ENCODE data around the gene ANXA8L1.
"Not testable (repeated sequence)": the region's sequence is repeated elsewhere in the genome, so short reads cannot be mapped to it uniquely, and the experiment has no call there.

Gene ANXA8L1, protein sequence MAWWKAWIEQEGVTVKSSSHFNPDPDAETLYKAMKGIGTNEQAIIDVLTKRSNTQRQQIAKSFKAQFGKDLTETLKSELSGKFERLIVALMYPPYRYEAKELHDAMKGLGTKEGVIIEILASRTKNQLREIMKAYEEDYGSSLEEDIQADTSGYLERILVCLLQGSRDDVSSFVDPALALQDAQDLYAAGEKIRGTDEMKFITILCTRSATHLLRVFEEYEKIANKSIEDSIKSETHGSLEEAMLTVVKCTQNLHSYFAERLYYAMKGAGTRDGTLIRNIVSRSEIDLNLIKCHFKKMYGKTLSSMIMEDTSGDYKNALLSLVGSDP

DNA sequence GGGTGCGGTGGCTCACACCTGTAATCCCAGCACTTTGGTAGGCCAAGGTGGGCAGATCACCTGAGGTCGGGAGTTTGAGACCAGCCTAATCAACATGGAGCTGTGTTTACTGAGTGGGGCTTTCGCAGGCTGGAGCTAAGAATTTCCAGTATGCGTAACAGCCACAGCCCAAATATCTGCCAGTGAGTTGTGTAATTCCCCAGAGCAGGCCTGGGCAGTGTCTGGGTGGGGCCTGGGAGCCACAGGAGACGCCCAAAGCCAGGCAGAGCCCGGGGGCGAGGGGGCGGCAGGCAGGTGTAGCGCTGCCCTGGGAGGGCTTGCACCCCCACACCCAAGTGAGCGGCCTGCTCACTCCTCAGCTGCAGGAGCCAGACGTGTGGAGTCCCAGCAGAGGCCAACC lies at the start of gene ANXA8L1:
Gene ANXA8L1, plus strand, starts transcription at position 371 of the 400 bp plus-strand sequence. CDS start 76 bp downstream, outside the sequence.
- H3K27me3 ChIP-seq (ENCODE audit: low read depth); in situ Hi-C loops (cut with MboI; ENCODE audit: low sequenced_read_pairs); H3K9me3 ChIP-seq; H3K4me3 ChIP-seq; DNase-seq (ENCODE audit: low spot score in 2 of 2); H3K4me1 ChIP-seq; H3K36me3 ChIP-seq (replicated peaks): not testable (repeated sequence)

DNA sequence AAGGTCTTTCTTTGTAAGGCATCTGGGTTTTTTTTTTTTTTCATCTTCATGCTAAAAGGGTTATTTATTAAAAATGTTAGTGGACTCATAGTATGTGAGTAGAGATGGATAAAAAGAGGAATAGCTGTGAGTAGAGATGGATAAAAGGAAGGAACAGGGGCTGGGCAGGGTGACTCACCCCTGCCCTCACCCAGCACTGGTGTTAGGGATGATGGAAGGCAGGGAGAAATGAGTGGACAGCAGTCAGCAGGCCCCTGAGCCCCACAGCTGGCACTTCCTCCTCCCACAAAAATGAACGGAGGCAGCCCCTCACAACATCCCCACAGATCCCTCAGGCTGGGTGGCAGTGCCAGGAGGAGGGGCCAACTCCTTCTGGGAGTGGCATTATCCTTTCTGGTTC lies 49.5 kb upstream of the ANXA8L1 start:
- no peaks in the 10 kb centered on the region for H3K4me1 ChIP-seq
- no peaks in the 10 kb centered on the region for H3K9me3 ChIP-seq
- DNase-seq (ENCODE audit: low spot score in 2 of 2), result no peak
- H3K36me3 ChIP-seq (replicated peaks), result no peaks in the 10 kb centered on the region
- no peaks in the 10 kb centered on the region for H3K27me3 ChIP-seq (ENCODE audit: low read depth)
- in situ Hi-C loops (cut with MboI; ENCODE audit: low sequenced_read_pairs), result no loop called here
- no peak overlapping the region for H3K4me3 ChIP-seq

DNA sequence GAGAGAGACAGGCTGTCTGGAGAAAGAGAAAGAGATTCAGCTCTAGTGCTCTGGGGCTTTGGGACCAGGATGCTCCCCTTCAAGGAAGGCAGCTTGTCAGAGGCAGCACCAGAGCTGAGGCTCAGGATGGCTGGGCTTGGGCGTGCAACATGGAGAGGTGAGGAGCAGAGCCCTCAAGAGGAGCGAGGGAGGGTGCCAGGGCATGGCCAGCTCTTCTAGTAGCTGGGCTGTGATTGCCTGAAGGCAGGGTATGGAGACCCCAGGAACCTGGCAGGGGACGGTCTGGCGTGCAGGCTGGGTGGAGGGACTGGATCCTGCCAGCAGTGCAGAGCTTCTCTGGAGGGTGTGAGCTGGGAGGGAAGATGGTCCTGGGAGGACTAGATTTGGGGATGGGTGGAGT lies 48.6 kb upstream of the ANXA8L1 start:
- Histone ChIP-seq H3K9me3 (no peaks in the 10 kb centered on the region), H3K4me1 (no peaks in the 10 kb centered on the region), H3K27me3 (ENCODE audit: low read depth) (no peaks in the 10 kb centered on the region), H3K36me3 (replicated peaks) (no peaks in the 10 kb centered on the region), H3K4me3 (no peak overlapping the region)
- in situ Hi-C loops (cut with MboI; ENCODE audit: low sequenced_read_pairs), result no loop called here
- DNase-seq (ENCODE audit: low spot score in 2 of 2), result no peak

DNA sequence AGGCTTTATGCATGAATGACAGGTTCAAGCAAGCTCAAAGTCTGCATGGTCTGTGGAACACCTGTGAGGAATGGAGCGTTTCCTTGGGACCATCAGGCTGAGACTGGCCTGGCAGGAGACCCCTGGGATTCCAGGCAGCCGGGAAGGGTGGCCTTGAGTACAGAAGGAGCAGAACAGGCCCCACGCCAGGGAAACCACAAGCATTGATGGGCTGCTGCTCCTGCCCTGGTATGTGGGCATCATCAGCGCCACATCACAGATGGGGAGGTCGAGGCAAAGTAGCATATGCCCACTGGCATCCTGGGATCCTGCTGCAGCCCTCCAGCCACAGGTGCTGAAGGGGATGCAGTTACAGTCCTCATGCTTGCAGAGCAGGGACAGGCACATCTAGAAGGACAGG lies 47.9 kb upstream of the ANXA8L1 start:
- in situ Hi-C loops (cut with MboI; ENCODE audit: low sequenced_read_pairs), result no loop called here
- DNase-seq (ENCODE audit: low spot score in 2 of 2), result no peak
- no peaks in the 10 kb centered on the region for H3K36me3 ChIP-seq (replicated peaks)

DNA sequence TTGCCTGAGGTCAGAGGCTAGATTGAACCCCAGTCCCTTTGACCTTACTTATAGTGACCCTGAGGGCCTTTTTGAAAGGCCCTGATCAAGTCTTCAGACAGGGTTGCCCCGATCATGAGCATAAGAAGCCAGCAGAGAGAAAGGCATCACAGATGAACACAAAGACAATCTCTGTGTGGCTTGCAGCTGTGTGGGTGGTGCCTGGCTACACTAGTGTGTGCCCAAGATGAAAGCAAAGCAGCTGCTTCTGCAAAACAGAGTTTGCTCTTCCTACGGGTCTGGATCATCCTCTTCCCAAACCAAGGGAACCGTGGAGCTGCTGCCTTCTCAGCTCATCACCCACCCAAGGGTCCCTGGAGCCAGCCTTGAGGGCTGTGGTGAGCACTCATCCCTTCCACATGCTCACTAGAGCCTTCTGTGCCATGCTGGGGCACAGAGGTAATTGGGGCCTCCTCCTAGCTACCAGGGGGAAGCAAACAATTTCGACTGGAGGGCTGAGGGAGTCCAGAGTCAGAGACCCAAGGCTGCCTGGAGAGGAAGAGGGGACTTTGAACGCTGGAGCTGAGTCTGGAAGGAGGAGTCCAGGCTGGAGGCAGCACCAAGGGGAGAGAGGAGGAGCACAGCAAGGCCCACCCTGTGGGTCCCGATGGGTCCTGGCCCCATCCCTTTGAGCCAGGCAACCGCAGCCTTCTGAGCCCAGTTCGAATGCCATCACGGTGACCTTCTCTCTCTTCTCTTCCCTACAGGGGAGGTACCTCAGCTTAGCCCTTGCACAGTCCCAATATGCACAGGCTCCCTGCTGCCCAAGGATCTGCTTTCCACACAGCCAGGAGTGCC lies 46.5 kb upstream of the ANXA8L1 start:
- in situ Hi-C loops (cut with MboI; ENCODE audit: low sequenced_read_pairs), result no loop called here

More for the DNA sequence above, 47.9 kb upstream of the ANXA8L1 start:
- Histone ChIP-seq H3K4me1 (no peaks in the 10 kb centered on the region), H3K4me3 (no peak overlapping the region), H3K9me3 (no peaks in the 10 kb centered on the region), H3K27me3 (ENCODE audit: low read depth) (no peaks in the 10 kb centered on the region)

GRCh38 chr10:46329690-46330016 lies 45.9 kb upstream of the ANXA8L1 start:
- in situ Hi-C loops (cut with MboI; ENCODE audit: low sequenced_read_pairs), result no loop called here
- H3K36me3 ChIP-seq (replicated peaks), result no peaks in the 10 kb centered on the region
- H3K4me1 ChIP-seq, result no peaks in the 10 kb centered on the region
- no peaks in the 10 kb centered on the region for H3K27me3 ChIP-seq (ENCODE audit: low read depth)
- no peak overlapping the region for H3K4me3 ChIP-seq
- no peaks in the 10 kb centered on the region for H3K9me3 ChIP-seq
- no peak for DNase-seq (ENCODE audit: low spot score in 2 of 2)

More for the DNA sequence above, 46.5 kb upstream of the ANXA8L1 start:
- H3K36me3 ChIP-seq (replicated peaks), result no peaks in the 10 kb centered on the region
- H3K4me3 ChIP-seq, result no peak overlapping the region
- no peaks in the 10 kb centered on the region for H3K27me3 ChIP-seq (ENCODE audit: low read depth)
- no peak for DNase-seq (ENCODE audit: low spot score in 2 of 2)
- H3K4me1 ChIP-seq, result no peaks in the 10 kb centered on the region
- H3K9me3 ChIP-seq, result no peaks in the 10 kb centered on the region

- H3K4me3 ChIP-seq, result no peak overlapping the region
- in situ Hi-C loops (cut with MboI; ENCODE audit: low sequenced_read_pairs), result no loop called here
- no peak for DNase-seq (ENCODE audit: low spot score in 2 of 2)
Observed at GRCh38 chr10:46330894-46331293, 44.7 kb upstream of the ANXA8L1 start.

GRCh38 chr10:46365484-46365883 lies 10.1 kb upstream of the ANXA8L1 start:
- not testable (repeated sequence) for DNase-seq (ENCODE audit: low spot score in 2 of 2)

More at GRCh38 chr10:46330894-46331293, 44.7 kb upstream of the ANXA8L1 start:
- Histone ChIP-seq H3K36me3 (replicated peaks) (no peaks in the 10 kb centered on the region), H3K27me3 (ENCODE audit: low read depth) (no peaks in the 10 kb centered on the region), H3K9me3 (no peaks in the 10 kb centered on the region), H3K4me1 (no peaks in the 10 kb centered on the region)

DNA sequence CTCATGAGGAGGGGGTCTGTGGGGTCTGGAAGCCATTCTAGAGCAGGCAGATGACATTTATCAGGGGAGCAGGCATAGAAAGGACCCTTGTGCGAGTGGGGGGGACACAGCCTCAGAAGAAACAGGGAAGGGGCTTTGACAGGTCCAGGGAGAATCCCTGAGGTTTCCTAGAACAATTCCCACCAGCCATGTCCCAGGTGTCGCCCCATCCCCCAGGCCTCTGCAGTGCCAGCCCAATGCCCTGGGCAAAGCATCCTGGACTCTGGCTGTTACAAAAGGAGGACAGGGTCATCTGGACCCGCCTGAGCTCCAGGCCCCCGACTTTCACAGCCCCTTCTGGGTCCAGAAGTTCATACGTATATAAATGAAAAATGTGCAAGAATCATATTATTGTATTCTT lies 8.4 kb upstream of the ANXA8L1 start:
- in situ Hi-C loops (cut with MboI; ENCODE audit: low sequenced_read_pairs); H3K4me3 ChIP-seq; H3K27me3 ChIP-seq (ENCODE audit: low read depth); DNase-seq (ENCODE audit: low spot score in 2 of 2); H3K4me1 ChIP-seq; H3K36me3 ChIP-seq (replicated peaks); H3K9me3 ChIP-seq: not testable (repeated sequence)

More at GRCh38 chr10:46365484-46365883, 10.1 kb upstream of the ANXA8L1 start:
- H3K36me3 ChIP-seq (replicated peaks); H3K4me3 ChIP-seq; in situ Hi-C loops (cut with MboI; ENCODE audit: low sequenced_read_pairs); H3K9me3 ChIP-seq; H3K4me1 ChIP-seq; H3K27me3 ChIP-seq (ENCODE audit: low read depth): not testable (repeated sequence)

- H3K27me3 ChIP-seq (ENCODE audit: low read depth); H3K4me3 ChIP-seq; H3K9me3 ChIP-seq; H3K4me1 ChIP-seq; in situ Hi-C loops (cut with MboI; ENCODE audit: low sequenced_read_pairs); H3K36me3 ChIP-seq (replicated peaks); DNase-seq (ENCODE audit: low spot score in 2 of 2): not testable (repeated sequence)
Observed at GRCh38 chr10:46367666-46368240, 7.8 kb upstream of the ANXA8L1 start.

DNA sequence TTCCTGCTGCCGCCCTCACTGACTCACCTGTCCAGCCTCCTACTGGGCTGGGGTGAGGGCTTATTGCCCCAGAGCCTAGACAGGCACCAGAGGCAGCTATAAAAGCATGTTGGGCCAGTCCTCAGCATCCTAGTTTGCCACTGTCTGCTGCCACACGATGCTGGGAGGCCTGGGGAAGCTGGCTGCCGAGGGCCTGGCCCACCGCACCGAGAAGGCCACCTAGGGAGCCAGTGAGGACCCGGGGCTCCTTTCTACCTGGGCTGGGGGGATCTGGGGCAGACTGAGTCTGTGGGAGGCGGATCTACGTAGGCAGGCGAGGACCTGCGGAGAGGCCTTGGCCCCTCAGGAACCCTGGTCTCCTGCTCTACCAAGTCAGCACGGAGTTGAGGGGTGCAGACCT lies 6.6 kb upstream of the ANXA8L1 start:
- H3K4me1 ChIP-seq; H3K4me3 ChIP-seq; DNase-seq (ENCODE audit: low spot score in 2 of 2); H3K9me3 ChIP-seq; in situ Hi-C loops (cut with MboI; ENCODE audit: low sequenced_read_pairs); H3K27me3 ChIP-seq (ENCODE audit: low read depth); H3K36me3 ChIP-seq (replicated peaks): not testable (repeated sequence)

DNA sequence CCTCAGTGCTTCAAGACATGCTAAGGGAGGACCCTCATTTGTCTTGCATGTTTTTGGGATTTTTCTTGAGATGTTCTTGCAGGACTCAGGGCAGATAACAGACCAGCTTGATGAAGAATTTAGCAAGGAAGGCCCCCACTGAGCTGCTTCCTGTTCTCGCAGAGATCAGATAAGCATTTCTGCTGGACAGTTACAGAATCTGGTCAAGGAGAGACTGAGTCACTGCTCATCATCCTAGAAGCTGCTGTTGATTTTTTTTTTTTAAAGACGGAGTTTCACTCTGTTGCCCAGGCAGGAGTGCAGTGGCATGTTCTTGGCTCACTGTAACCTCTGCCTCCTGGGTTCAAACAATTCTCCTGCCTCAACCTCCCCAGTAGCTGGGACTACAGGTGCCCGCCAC lies 1.2 kb upstream of the ANXA8L1 start:
- H3K4me1 ChIP-seq; H3K27me3 ChIP-seq (ENCODE audit: low read depth); in situ Hi-C loops (cut with MboI; ENCODE audit: low sequenced_read_pairs); H3K9me3 ChIP-seq; H3K4me3 ChIP-seq; H3K36me3 ChIP-seq (replicated peaks); DNase-seq (ENCODE audit: low spot score in 2 of 2): not testable (repeated sequence)

DNA sequence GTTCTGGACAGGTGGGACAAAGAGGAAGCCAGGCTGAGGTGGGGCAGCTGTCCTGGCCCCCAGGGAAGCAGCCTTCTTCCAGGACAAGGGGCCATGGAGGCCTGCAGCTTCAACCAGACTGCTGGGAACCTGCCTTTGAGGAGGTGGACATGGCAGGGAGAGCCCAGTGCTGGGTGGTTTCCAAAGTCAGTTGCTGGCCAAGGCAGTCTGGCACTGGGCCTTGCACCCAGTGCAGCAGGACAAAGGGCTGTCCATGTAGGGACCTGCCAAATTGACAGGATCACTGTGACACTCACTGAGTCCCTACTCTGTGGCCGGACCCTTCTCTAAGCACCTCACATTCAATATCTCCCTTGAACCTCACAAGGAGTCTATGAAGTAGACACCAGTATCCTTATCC lies 1.4 kb downstream of the ANXA8L1 start:
- DNase-seq (ENCODE audit: low spot score in 2 of 2); H3K36me3 ChIP-seq (replicated peaks); H3K27me3 ChIP-seq (ENCODE audit: low read depth); H3K4me1 ChIP-seq; H3K4me3 ChIP-seq; H3K9me3 ChIP-seq; in situ Hi-C loops (cut with MboI; ENCODE audit: low sequenced_read_pairs): not testable (repeated sequence)

- H3K9me3 ChIP-seq; H3K36me3 ChIP-seq (replicated peaks); in situ Hi-C loops (cut with MboI; ENCODE audit: low sequenced_read_pairs); H3K27me3 ChIP-seq (ENCODE audit: low read depth); H3K4me1 ChIP-seq; H3K4me3 ChIP-seq; DNase-seq (ENCODE audit: low spot score in 2 of 2): not testable (repeated sequence)
Observed at GRCh38 chr10:46377651-46378050, 2.1 kb downstream of the ANXA8L1 start.
